CD14-positive monocyte (primary cell): ENCODE results near the gene NTRK2. TPM values are rescaled to one million over a fixed set of nuclear protein-coding genes. Genes with fewer than 3 reads are reported as not detected.

ENCODE experiments used
- DNase-seq, 3 donors: peaks; one replicate each; pipeline ENCODE4 v3.0.0-alpha.2; 2011 to 2022
- H2AFZ ChIP-seq: 2 replicates; pipeline ENCODE4 v1.6.0; 2012; ENCODE audit warnings: mild to moderate bottlenecking, low read depth, low read length, inconsistent platforms; ENCODE audit not compliant: insufficient read depth, poor library complexity, severe bottlenecking
- H3K27ac ChIP-seq, 2 donors: 1 replicate in 1 of 2; 2 replicates in 1 of 2; pipeline ENCODE4 v1.5.1; 2012 to 2013; ENCODE audit warnings: low read length in 2 of 2, control low read depth in 1 of 2, inconsistent platforms in 1 of 2, low read depth in 1 of 2, mild to moderate bottlenecking in 1 of 2
- H3K27me3 ChIP-seq, 2 donors: one replicate each; pipeline versions ENCODE4 v1.6.0 to v1.6.1; 2011 to 2013; ENCODE audit warnings: low read length in 2 of 2; ENCODE audit not compliant: control insufficient read depth in 2 of 2, insufficient read depth in 2 of 2
- H3K36me3 ChIP-seq, 2 donors: replicated peaks in 1 of 2; 1 replicate in 1 of 2; 2 replicates in 1 of 2; pipeline versions ENCODE4 v1.5.1 to v1.6.1; 2012 to 2013; ENCODE audit warnings: low read length in 2 of 2, control low read depth in 1 of 2, inconsistent platforms in 1 of 2, mild to moderate bottlenecking in 1 of 2; ENCODE audit not compliant: insufficient read depth in 2 of 2, control insufficient read depth in 1 of 2
- H3K4me1 ChIP-seq, 2 donors: 1 replicate in 1 of 2; 2 replicates in 1 of 2; pipeline versions ENCODE4 v1.5.1 to v1.6.1; 2012 to 2013; ENCODE audit warnings: low read length in 2 of 2, control low read depth in 1 of 2, inconsistent platforms in 1 of 2, mild to moderate bottlenecking in 1 of 2, moderate library complexity in 1 of 2; ENCODE audit not compliant: insufficient read depth in 2 of 2, control insufficient read depth in 1 of 2
- H3K4me2 ChIP-seq: replicated peaks from 2 replicates; pipeline ENCODE3; 2012; ENCODE audit warnings: low read length, moderate library complexity, mild to moderate bottlenecking; ENCODE audit not compliant: poor library complexity, severe bottlenecking; ENCODE audit errors: extremely low read depth
- H3K4me3 ChIP-seq, 3 experiments: fragments of 200-600 bp in 1 of 3; sonication (generic) in 1 of 3; replicated peaks in 1 of 3; 1 replicate in 2 of 3; 2 replicates in 1 of 3; pipeline ENCODE4 v1.5.1; 2011 to 2013; ENCODE audit warnings: low read length in 3 of 3, mild to moderate bottlenecking in 3 of 3, control low read depth in 2 of 3, low read depth in 2 of 3, inconsistent platforms in 1 of 3, moderate library complexity in 1 of 3
- H3K79me2 ChIP-seq: 2 replicates; pipeline ENCODE4 v1.6.0; 2012; ENCODE audit warnings: mild to moderate bottlenecking, control low read depth, inconsistent platforms, low read length, moderate library complexity; ENCODE audit not compliant: insufficient read depth
- H3K9ac ChIP-seq: 2 replicates; pipeline ENCODE4 v1.6.0; 2017; ENCODE audit warnings: low read length, mild to moderate bottlenecking; ENCODE audit not compliant: insufficient read depth, poor library complexity, severe bottlenecking
- H3K9me3 ChIP-seq, 2 donors: replicated peaks in 1 of 2; 1 replicate in 1 of 2; 2 replicates in 1 of 2; pipeline versions ENCODE4 v1.5.1 to v1.6.1; 2012 to 2013; ENCODE audit warnings: low read length in 2 of 2, control low read depth in 1 of 2; ENCODE audit not compliant: control insufficient read depth in 1 of 2, insufficient read depth in 1 of 2
- H4K20me1 ChIP-seq: 2 replicates; pipeline ENCODE4 v1.6.0; 2012; ENCODE audit warnings: mild to moderate bottlenecking, low read length, control low read depth, moderate library complexity; ENCODE audit not compliant: insufficient read depth
- H3K27ac Mint-ChIP-seq, 7 donors: one replicate each; pipeline ENCODE4 v1.8.0; 2020; ENCODE audit warnings: mild to moderate bottlenecking in 7 of 7, mixed read lengths in 7 of 7, moderate library complexity in 6 of 7, inconsistent platforms in 2 of 7
- H3K27me3 Mint-ChIP-seq, 3 donors: one replicate each; pipeline ENCODE4 v1.8.0; 2021 to 2022; ENCODE audit warnings: low read depth in 3 of 3, mild to moderate bottlenecking in 3 of 3, mixed read lengths in 3 of 3, moderate library complexity in 3 of 3, inconsistent platforms in 1 of 3
- H3K36me3 Mint-ChIP-seq, 2 donors: one replicate each; pipeline ENCODE4 v1.8.0; 2020; ENCODE audit warnings: mixed read lengths in 2 of 2, inconsistent platforms in 1 of 2, mild to moderate bottlenecking in 1 of 2
- H3K4me1 Mint-ChIP-seq: one replicate; pipeline ENCODE4 v1.8.0; 2020; ENCODE audit warnings: mild to moderate bottlenecking, mixed read lengths
- H3K4me3 Mint-ChIP-seq, 2 donors: one replicate each; pipeline ENCODE4 v1.8.0; 2020; ENCODE audit warnings: mild to moderate bottlenecking in 2 of 2, mixed read lengths in 2 of 2, moderate library complexity in 1 of 2
- H3K9me3 Mint-ChIP-seq, 7 donors: one replicate each; pipeline ENCODE4 v1.8.0; 2020 to 2022; ENCODE audit warnings: mixed read lengths in 7 of 7, mild to moderate bottlenecking in 6 of 7, moderate library complexity in 6 of 7, inconsistent platforms in 2 of 7
- CTCF ChIP-seq: fragments of 200-600 bp; IDR thresholded peaks from one replicate; pipeline ENCODE4 v1.8.0; 2022; ENCODE audit warnings: antibody characterized with exemption, mild to moderate bottlenecking
- WGBS: methylation state at CpG from one replicate; pipeline ENCODE4 v1.1.5; 2013; ENCODE audit warnings: missing lambda C conversion rate; ENCODE audit not compliant: insufficient coverage; 5-methylcytosine and 5-hydroxymethylcytosine counted together
- intact Hi-C, 2 donors: fragments of 100-400 bp; cut with micrococcal nuclease; formaldehyde crosslinking; loops; one replicate each; pipeline versions ENCODE4 v1.15.0 to v1.15.1; 2023
- polyA plus RNA-seq, 3 donors: library from polyadenylated mRNA; depleted of rRNA in 1 of 3; unstranded in 2 of 3; stranded (reverse) in 1 of 3; fragments of 300-500 nt in 2 of 3; fragments of >200 nt in 1 of 3; fragmentation: Illumina TruSeq in 2 of 3; gene quantifications; 1 replicate in 2 of 3; 2 replicates in 1 of 3; pipeline ENCODE4 v1.2.3, GENCODE V29; 2012 to 2021

The NTRK2 gene
- polyA plus RNA-seq, 3 donors: not detected

GRCh38 chr9:84815554-84815953 is 146.0 kb downstream of the NTRK2 start:
- DNase-seq: no peak
- H2AFZ ChIP-seq: no peak overlapping the region
- H3K9ac ChIP-seq: no peak overlapping the region
- Mint-ChIP-seq H3K4me1 (no peaks in the 10 kb centered on the region), H3K9me3 (peaks cover 0 to 3% (median 0%) of the 10 kb centered on the region in 7 donors), H3K27ac (no peak overlapping the region), H3K36me3 (no peaks in the 10 kb centered on the region), H3K27me3 (peaks cover 1 to 2% (median 2%) of the 10 kb centered on the region in 3 donors), H3K4me3 (no peak overlapping the region)
- no peak overlapping the region for H3K4me3 ChIP-seq
- no peak overlapping the region for H3K27ac ChIP-seq
- H3K36me3 ChIP-seq: no peaks in the 10 kb centered on the region
- no peak for TF ChIP-seq CTCF
- no CpG with 5 or more reads among the region's 1 CpG for WGBS
- no peak overlapping the region for H3K4me2 ChIP-seq
- H3K4me1 ChIP-seq: no peaks in the 10 kb centered on the region
- no peaks in the 10 kb centered on the region for H4K20me1 ChIP-seq
- intact Hi-C loops: no loop called here
- H3K79me2 ChIP-seq: no peaks in the 10 kb centered on the region
- H3K27me3 ChIP-seq: no peaks in the 10 kb centered on the region
- H3K9me3 ChIP-seq: no peaks in the 10 kb centered on the region

GRCh38 chr9:84817038-84817437 is 147.5 kb downstream of the NTRK2 start:
- 79% methylated on average over 4 of the region's 6 CpGs for WGBS
- no peaks in the 10 kb centered on the region for H3K4me1 Mint-ChIP-seq
- no peak overlapping the region for H3K4me2 ChIP-seq
- H3K27me3 ChIP-seq: no peaks in the 10 kb centered on the region
- H2AFZ ChIP-seq: no peak overlapping the region
- H3K9me3 Mint-ChIP-seq: peaks cover 0 to 3% (median 0%) of the 10 kb centered on the region in 7 donors
- H3K36me3 Mint-ChIP-seq: no peaks in the 10 kb centered on the region
- intact Hi-C loops: no loop called here
- DNase-seq: no peak
- no peak overlapping the region for H3K9ac ChIP-seq
- H4K20me1 ChIP-seq: no peaks in the 10 kb centered on the region
- no peak overlapping the region for H3K4me3 ChIP-seq
- H3K4me1 ChIP-seq: no peaks in the 10 kb centered on the region
- H3K27me3 Mint-ChIP-seq: peaks cover 0 to 2% (median 0%) of the 10 kb centered on the region in 3 donors
- H3K27ac Mint-ChIP-seq: no peak overlapping the region
- no peak for TF ChIP-seq CTCF
- H3K79me2 ChIP-seq: no peaks in the 10 kb centered on the region
- no peaks in the 10 kb centered on the region for H3K9me3 ChIP-seq
- no peak overlapping the region for H3K27ac ChIP-seq
- H3K36me3 ChIP-seq: no peaks in the 10 kb centered on the region
- no peak overlapping the region for H3K4me3 Mint-ChIP-seq
